Measurements from ENCODE around the gene WWOX.

GRCh38 chr16:78175287-78175686 lies 75.8 kb downstream of the WWOX start:
- no peak for TF ChIP-seq EZH2 (IDR thresholded peaks at IDR 0.05; ENCODE audit: low read length)
- no peak for TF ChIP-seq CTCF (optimal IDR thresholded peaks at IDR 0.05 in 1 of 3, IDR thresholded peaks at IDR 0.05 in 1 of 3, conservative IDR thresholded peaks at IDR 0.05 in 1 of 3; ENCODE audit: extremely low read depth in 1 of 3, insufficient read depth in 2 of 3, low read length in 3 of 3)

All from keratinocyte (primary cell).